ENCODE measurements around the gene ABCC4. TPM values are rescaled to one million over a fixed set of nuclear protein-coding genes. Genes with fewer than 3 reads are reported as not detected.
A peak's percentile ranks its signal among the peaks of the same experiment; 100 is the strongest.

Gene ABCC4
- total and polyA plus RNA-seq, 2 of the 13 experiments (the other 11 are each of a cell fraction or from before 2014, with no cell fraction given), result 4.2 to 11.3 TPM

DNA sequence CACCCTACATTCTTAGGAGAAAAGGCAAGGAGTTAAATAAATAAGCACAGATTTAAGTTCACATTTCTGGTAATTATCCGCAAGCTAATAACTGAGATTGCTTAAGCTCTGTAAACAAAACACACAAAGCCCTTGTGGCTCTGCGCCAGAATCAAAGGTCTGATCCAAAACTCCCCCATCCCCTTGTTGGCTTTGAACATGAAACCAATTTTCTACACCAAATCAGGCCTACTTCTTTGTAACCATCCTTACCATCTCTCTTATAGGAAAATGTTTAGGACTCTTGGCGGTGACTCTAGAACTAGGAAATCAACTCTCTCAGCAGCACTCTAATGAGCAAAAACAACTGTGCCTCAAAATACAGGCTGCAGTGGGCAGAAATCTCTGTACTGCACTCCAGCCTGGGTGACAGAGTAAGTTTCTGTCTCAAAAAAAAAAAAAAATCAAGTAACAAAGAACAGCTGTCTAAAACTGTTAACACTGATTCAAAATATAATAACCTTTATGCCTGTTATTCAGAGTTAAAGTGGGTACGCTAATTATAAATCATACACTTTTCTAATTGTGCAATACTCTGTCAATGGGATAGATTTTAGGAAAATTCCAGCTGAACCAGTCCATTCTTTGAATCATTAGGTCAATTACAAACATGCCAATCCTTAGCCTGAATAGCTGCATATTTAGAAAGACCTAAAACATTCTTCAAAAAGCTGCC lies 25.8 kb downstream of the ABCC4 start (continued):
- TF ChIP-seq MAF1 (CRISPR knock-in tag; IDR thresholded peaks at IDR 0.05; ENCODE audit: borderline replicate concordance) (no peak), RCOR2 (CRISPR knock-in tag; IDR thresholded peaks at IDR 0.05) (no peak), ZBTB8A (CRISPR knock-in tag; IDR thresholded peaks at IDR 0.05; ENCODE audit: borderline replicate concordance, low read depth) (no peak), ZBTB21 (CRISPR knock-in tag; IDR thresholded peaks at IDR 0.05) (no peak), ZNF460 (CRISPR knock-in tag; IDR thresholded peaks at IDR 0.05; ENCODE audit: borderline replicate concordance) (no peak), ZNF234 (CRISPR knock-in tag; conservative IDR thresholded peaks at IDR 0.05) (no peak), NFIC (IDR thresholded peaks at IDR 0.05; ENCODE audit: low read length) (peak; percentile 59; the same call in 1 of the 2 replicates), EP300 (IDR thresholded peaks at IDR 0.05; ENCODE audit: low read depth in 2 of 2, low read length in 2 of 2) (peak in 1 of 2 experiments; percentile 51; a peak in 1 of 4 replicates), EP300 (CRISPR knock-in tag; IDR thresholded peaks at IDR 0.05; ENCODE audit: borderline replicate concordance) (no peak), ZZZ3 (CRISPR knock-in tag; IDR thresholded peaks at IDR 0.05; ENCODE audit: borderline replicate concordance) (no peak), NR1H2 (CRISPR knock-in tag; IDR thresholded peaks at IDR 0.05; ENCODE audit: borderline replicate concordance, low read depth) (no peak), FIP1L1 (IDR thresholded peaks at IDR 0.05; ENCODE audit: borderline replicate concordance, insufficient read depth, low read depth, low read length) (no peak), KLF11 (CRISPR knock-in tag; IDR thresholded peaks at IDR 0.05) (no peak), CEBPG (CRISPR knock-in tag; IDR thresholded peaks at IDR 0.05) (peak; percentile 55), TBX3 (IDR thresholded peaks at IDR 0.05; ENCODE audit: borderline replicate concordance) (no peak), JUND (CRISPR knock-in tag; IDR thresholded peaks at IDR 0.05) (no peak), HNF4A (CRISPR knock-in tag; IDR thresholded peaks at IDR 0.05) (peak; percentile 30; the same call in 1 of the 2 replicates), FOXA1 (IDR thresholded peaks at IDR 0.05) (no peak), FOXA1 (CRISPR knock-in tag; IDR thresholded peaks at IDR 0.05) (peak; percentile 61; the same call in 1 of the 2 replicates), ZSCAN9 (CRISPR knock-in tag; IDR thresholded peaks at IDR 0.05; ENCODE audit: borderline replicate concordance) (no peak), DNMT1 (CRISPR knock-in tag; IDR thresholded peaks at IDR 0.05) (no peak), GFI1 (CRISPR knock-in tag; IDR thresholded peaks at IDR 0.05; ENCODE audit: borderline replicate concordance) (peak; percentile 99), JUN (CRISPR knock-in tag; IDR thresholded peaks at IDR 0.05) (no peak), BRCA1 (CRISPR knock-in tag; IDR thresholded peaks at IDR 0.05) (no peak), ZMYM4 (CRISPR knock-in tag; IDR thresholded peaks at IDR 0.05) (no peak), GMEB1 (CRISPR knock-in tag; IDR thresholded peaks at IDR 0.05; ENCODE audit: borderline replicate concordance) (no peak)
- TF ChIP-seq, protein P1, sequence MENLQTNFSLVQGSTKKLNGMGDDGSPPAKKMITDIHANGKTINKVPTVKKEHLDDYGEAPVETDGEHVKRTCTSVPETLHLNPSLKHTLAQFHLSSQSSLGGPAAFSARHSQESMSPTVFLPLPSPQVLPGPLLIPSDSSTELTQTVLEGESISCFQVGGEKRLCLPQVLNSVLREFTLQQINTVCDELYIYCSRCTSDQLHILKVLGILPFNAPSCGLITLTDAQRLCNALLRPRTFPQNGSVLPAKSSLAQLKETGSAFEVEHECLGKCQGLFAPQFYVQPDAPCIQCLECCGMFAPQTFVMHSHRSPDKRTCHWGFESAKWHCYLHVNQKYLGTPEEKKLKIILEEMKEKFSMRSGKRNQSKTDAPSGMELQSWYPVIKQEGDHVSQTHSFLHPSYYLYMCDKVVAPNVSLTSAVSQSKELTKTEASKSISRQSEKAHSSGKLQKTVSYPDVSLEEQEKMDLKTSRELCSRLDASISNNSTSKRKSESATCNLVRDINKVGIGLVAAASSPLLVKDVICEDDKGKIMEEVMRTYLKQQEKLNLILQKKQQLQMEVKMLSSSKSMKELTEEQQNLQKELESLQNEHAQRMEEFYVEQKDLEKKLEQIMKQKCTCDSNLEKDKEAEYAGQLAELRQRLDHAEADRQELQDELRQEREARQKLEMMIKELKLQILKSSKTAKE (CRISPR knock-in tag; IDR thresholded peaks at IDR 0.05; ENCODE audit: borderline replicate concordance), result no peak
- TF ChIP-seq, protein P2, sequence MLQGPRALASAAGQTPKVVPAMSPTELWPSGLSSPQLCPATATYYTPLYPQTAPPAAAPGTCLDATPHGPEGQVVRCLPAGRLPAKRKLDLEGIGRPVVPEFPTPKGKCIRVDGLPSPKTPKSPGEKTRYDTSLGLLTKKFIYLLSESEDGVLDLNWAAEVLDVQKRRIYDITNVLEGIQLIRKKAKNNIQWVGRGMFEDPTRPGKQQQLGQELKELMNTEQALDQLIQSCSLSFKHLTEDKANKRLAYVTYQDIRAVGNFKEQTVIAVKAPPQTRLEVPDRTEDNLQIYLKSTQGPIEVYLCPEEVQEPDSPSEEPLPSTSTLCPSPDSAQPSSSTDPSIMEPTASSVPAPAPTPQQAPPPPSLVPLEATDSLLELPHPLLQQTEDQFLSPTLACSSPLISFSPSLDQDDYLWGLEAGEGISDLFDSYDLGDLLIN (CRISPR knock-in tag; IDR thresholded peaks at IDR 0.05; ENCODE audit: borderline replicate concordance), result no peak

Data from HepG2 (cell line).